Muscle layer of colon (tissue), 2 donors: ENCODE data around the gene OGFR.

Source experiments
- H3K27ac ChIP-seq: one replicate; pipeline ENCODE4 v1.7.0; 2013; ENCODE audit warnings: low read depth, mild to moderate bottlenecking, low read length, moderate library complexity
- H3K27me3 ChIP-seq, 2 donors: one replicate each; pipeline ENCODE4 v1.7.0; 2013; ENCODE audit warnings: low read length in 2 of 2, mild to moderate bottlenecking in 2 of 2; ENCODE audit not compliant: insufficient read depth in 2 of 2, control insufficient read depth in 1 of 2
- H3K36me3 ChIP-seq: one replicate; pipeline ENCODE4 v1.7.0; 2013; ENCODE audit warnings: mild to moderate bottlenecking, low read length; ENCODE audit not compliant: insufficient read depth
- H3K4me1 ChIP-seq: one replicate; pipeline ENCODE4 v1.7.0; 2013; ENCODE audit warnings: mild to moderate bottlenecking, low read length; ENCODE audit not compliant: insufficient read depth
- H3K4me3 ChIP-seq, 2 donors: one replicate each; pipeline ENCODE4 v1.7.0; 2013; ENCODE audit warnings: low read length in 2 of 2, low read depth in 1 of 2, mild to moderate bottlenecking in 1 of 2, moderate library complexity in 1 of 2
- H3K9ac ChIP-seq: one replicate; pipeline ENCODE4 v1.7.0; 2013; ENCODE audit warnings: low read length
- H3K9me3 ChIP-seq: one replicate; pipeline ENCODE4 v1.7.0; 2013; ENCODE audit warnings: mild to moderate bottlenecking, low read length
- donor health status: abdominal sarcoma.
- donor health status: Adenocarcinoma of cecum.

Gene OGFR

DNA sequence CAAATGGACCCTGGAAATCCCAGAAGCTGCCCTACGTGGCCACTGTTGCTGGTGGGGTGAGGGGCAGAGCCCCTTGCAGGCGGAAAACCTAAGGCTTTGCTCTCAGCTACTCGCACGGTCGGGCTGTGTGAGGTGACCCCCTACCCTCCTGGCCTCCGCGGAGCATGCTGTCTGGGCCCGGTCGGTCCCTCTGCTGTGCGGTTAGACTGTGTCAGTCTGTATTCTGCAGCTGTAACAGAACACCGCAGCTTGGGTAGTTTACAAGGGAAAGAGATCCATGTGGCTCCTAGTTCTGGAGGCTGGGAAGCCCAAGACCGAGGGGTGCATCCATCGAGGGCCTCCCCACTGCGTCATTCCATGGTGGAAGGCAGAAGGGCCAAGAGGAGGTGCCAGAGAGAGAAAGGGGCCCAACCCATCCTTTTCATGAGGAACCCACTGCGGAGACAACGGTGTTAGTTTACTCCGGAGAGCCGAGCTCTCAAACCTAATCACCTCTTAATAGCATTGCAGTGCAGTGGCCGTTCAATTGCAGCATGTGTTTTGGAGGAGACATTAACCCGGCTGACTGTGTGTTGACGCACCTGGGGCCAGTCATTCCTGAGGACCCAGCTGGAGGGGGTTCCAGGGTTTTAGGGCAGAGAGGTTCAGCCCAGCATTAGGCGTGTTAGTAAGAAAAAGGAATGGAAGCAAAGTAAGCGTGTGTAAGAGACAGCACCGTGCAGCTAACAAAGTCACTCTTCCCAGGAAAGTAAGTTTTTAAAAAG lies 30.5 kb downstream of the OGFR start:
- H3K4me1 ChIP-seq: no peaks in the 10 kb centered on the region
- H3K36me3 ChIP-seq: no peaks in the 10 kb centered on the region
- no peak overlapping the region for H3K27ac ChIP-seq
- H3K9ac ChIP-seq: no peak overlapping the region
- no peak overlapping the region for H3K4me3 ChIP-seq
- H3K27me3 ChIP-seq: peaks cover 0 to 3% of the 10 kb centered on the region in 2 donors
- H3K9me3 ChIP-seq: no peaks in the 10 kb centered on the region

DNA sequence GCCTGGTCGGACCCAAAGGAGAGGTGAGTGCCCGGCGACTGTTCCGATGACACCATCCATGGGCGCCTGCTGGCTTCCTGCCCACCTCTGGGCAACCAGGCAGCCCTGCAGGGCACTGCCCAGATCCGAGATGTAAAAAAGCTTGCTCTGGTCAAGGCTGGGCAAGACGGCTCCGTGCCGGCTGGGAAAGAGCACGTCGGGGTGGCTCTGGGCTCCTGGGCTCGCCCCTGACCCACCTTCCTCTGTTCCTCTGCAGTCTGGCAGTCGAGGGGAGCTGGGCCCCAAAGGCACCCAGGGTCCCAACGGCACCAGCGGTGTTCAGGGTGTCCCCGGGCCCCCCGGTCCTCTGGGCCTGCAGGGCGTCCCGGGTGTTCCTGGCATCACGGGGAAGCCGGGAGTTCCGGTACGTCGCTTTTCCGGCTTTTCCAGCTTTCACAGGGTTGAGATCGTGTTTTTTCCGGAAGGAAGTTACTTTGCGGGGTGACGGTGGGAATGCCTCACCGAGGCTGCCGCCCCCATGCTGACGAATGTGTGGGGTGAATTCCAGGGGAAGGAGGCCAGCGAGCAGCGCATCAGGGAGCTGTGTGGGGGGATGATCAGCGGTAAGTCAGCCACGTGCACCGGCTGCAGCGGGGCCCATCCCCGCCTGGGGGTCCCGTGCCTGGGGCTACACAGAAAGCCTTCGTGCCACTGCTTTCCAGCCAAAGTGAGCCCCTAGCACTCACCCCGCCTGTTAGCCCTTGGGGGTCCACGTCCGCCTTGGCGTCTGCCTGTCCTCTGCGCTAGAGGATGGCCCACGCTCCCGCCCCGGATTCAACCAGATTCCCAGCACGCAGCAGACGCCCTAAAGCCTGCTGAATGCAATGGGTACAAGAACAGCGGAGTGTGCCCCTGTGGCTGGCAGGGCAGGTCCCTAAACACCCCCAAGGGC lies 31.6 kb downstream of the OGFR start:
- H3K36me3 ChIP-seq: no peaks in the 10 kb centered on the region

DNA sequence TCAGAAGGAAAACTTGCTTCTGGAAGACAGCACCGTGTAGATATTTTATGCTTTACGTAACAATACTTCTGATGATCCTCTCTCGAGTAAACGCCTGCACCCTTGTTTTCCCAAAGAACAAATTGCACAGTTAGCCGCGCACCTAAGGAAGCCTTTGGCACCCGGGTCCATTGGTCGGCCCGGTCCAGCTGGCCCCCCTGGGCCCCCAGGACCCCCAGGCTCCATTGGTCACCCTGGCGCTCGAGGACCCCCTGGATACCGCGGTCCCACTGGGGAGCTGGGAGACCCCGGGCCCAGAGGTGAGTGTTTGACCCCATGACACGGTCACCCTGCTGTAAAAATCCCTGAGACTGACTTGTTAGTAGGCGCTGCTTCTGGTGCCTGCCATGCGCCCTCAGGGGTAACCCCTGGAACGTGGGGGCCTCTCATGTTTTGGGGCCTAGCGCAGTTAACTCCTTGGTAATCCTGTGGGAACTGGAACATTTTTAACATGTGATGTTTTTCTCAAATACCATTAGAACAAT lies 32.4 kb downstream of the OGFR start:
- H3K27ac ChIP-seq: no peak overlapping the region
- H3K36me3 ChIP-seq: no peaks in the 10 kb centered on the region
- H3K4me1 ChIP-seq: no peaks in the 10 kb centered on the region
- H3K27me3 ChIP-seq: peaks cover 0 to 7% of the 10 kb centered on the region in 2 donors
- H3K9ac ChIP-seq: no peak overlapping the region
- H3K9me3 ChIP-seq: no peaks in the 10 kb centered on the region
- H3K4me3 ChIP-seq: no peak overlapping the region

More for the DNA sequence above, 31.6 kb downstream of the OGFR start:
- Histone ChIP-seq H3K4me1 (no peaks in the 10 kb centered on the region), H3K4me3 (no peak overlapping the region), H3K9ac (no peak overlapping the region), H3K27ac (no peak overlapping the region), H3K9me3 (no peaks in the 10 kb centered on the region), H3K27me3 (peaks cover 0 to 7% of the 10 kb centered on the region in 2 donors)

DNA sequence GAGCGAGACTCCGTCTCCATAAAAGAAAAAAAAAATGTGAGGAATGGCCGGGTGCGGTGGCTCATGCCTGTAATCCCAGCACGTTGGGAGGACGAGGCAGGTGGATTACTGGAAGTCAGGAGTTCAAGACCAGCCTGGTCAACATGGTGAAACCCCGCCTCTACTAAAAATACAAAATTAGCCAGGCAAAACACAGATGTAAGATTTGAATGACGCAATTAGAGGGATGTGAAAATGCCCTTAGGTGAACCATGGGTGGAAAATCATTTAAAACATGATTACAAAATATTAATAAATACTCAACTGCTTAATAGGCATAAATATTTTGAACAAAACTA lies 33.1 kb downstream of the OGFR start:
- H3K9ac ChIP-seq: no peak overlapping the region
- H3K9me3 ChIP-seq: no peaks in the 10 kb centered on the region
- no peaks in the 10 kb centered on the region for H3K36me3 ChIP-seq

GRCh38 chr20:62838128-62838891 lies 33.7 kb downstream of the OGFR start:
- Histone ChIP-seq H3K9me3 (no peaks in the 10 kb centered on the region), H3K4me3 (no peak overlapping the region)

More for the DNA sequence above, 33.1 kb downstream of the OGFR start:
- Histone ChIP-seq H3K27ac (no peak overlapping the region), H3K4me1 (no peaks in the 10 kb centered on the region), H3K4me3 (no peak overlapping the region), H3K27me3 (peaks cover 0 to 7% of the 10 kb centered on the region in 2 donors)

GRCh38 chr20:62839261-62839660 lies 34.6 kb downstream of the OGFR start:
- Histone ChIP-seq H3K9me3 (no peaks in the 10 kb centered on the region), H3K9ac (no peak overlapping the region), H3K4me3 (no peak overlapping the region), H3K36me3 (no peaks in the 10 kb centered on the region), H3K4me1 (no peaks in the 10 kb centered on the region), H3K27ac (no peak overlapping the region), H3K27me3 (peaks cover 0 to 7% of the 10 kb centered on the region in 2 donors)

More at GRCh38 chr20:62838128-62838891, 33.7 kb downstream of the OGFR start:
- peaks cover 0 to 7% of the 10 kb centered on the region in 2 donors for H3K27me3 ChIP-seq
- no peak overlapping the region for H3K9ac ChIP-seq
- no peaks in the 10 kb centered on the region for H3K36me3 ChIP-seq
- H3K27ac ChIP-seq: no peak overlapping the region
- H3K4me1 ChIP-seq: no peaks in the 10 kb centered on the region

- no peaks in the 10 kb centered on the region for H3K9me3 ChIP-seq
- no peak overlapping the region for H3K9ac ChIP-seq
- peaks cover 0 to 7% of the 10 kb centered on the region in 2 donors for H3K27me3 ChIP-seq
- H3K27ac ChIP-seq: no peak overlapping the region
- no peak overlapping the region for H3K4me3 ChIP-seq
- no peaks in the 10 kb centered on the region for H3K4me1 ChIP-seq
- no peaks in the 10 kb centered on the region for H3K36me3 ChIP-seq
These were observed 35.2 kb downstream of the OGFR start for GRCh38 chr20:62839816-62840215.

DNA sequence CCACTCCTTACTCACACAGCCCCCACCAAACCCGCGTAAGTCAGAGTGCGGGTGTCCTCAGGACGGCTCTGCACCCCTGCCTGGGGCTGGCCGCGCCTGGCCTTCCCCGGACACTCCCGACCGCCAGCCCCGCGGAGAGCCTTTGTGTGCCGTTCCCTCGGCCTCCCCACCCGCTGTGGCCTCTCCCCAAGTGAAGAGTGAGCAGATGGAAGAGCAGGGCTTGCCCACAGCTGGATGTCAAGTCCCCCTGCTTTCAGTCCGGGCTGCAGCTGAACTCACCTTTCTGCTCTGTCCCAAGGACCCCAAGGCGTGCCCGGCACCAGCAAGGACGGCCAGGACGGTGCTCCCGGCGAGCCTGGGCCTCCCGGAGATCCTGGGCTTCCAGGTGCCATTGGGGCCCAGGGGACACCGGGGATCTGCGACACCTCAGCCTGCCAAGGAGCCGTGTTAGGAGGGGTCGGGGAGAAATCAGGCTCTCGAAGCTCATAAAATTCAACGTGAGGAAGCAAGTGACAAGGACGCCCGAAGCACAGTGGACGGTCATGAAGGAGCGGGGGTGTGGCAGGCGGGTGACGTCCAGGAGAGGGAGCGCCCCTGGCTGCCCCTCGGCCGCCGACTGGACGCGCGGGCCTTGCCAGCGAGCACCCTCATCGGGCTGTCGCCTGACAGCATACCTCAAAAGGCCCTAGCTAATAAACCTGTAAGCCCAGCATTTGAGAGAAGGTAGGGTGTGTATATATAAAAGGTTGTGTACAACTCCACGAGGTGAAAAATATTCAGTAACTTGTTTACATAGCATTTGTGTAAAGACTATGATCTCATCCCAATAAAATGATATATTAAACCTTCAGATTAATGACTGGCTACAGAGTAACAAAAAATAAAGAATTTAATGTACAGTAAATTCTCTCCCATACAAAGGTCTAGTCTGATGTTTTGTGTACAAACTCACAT lies 35.9 kb downstream of the OGFR start:
- Histone ChIP-seq H3K4me1 (no peaks in the 10 kb centered on the region), H3K27me3 (peaks cover 0 to 7% of the 10 kb centered on the region in 2 donors), H3K9ac (no peak overlapping the region), H3K4me3 (no peak overlapping the region), H3K36me3 (peaks cover 3% of the 10 kb centered on the region), H3K27ac (no peak overlapping the region), H3K9me3 (no peaks in the 10 kb centered on the region)

DNA sequence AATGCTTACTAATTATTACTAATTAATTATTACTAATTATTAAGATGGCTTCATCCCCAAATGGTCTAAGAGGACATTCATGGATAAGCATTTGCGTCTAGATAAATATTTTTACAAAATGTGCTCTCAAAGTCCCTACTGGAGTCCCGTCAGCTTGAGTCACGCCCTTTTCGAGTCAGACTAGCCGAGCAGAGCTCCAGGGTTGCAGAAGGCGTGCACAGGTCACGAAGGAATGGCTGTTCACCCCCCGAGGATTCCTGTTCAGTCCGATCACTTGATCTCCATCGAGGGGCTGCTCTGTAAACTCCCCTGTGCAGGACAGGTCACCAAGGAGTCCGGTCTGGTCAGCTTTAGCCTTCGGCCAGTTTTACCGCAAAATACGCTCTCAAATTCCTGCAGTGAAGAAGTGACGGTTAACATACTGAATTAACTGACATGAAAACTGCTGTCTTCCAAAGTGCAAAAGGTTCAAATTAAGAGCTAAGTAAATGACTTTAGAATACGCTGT lies 37.1 kb downstream of the OGFR start:
- H3K9me3 ChIP-seq: no peaks in the 10 kb centered on the region
- H3K9ac ChIP-seq: no peak overlapping the region
- H3K27ac ChIP-seq: no peak overlapping the region
- H3K27me3 ChIP-seq: peaks cover 0 to 7% of the 10 kb centered on the region in 2 donors
- H3K4me3 ChIP-seq: no peak overlapping the region
- no peaks in the 10 kb centered on the region for H3K4me1 ChIP-seq
- peaks cover 5% of the 10 kb centered on the region for H3K36me3 ChIP-seq

- Histone ChIP-seq H3K27me3 (peaks cover 0 to 7% of the 10 kb centered on the region in 2 donors), H3K9me3 (no peaks in the 10 kb centered on the region), H3K9ac (no peak overlapping the region), H3K27ac (no peak overlapping the region), H3K36me3 (peaks cover 5% of the 10 kb centered on the region), H3K4me1 (no peaks in the 10 kb centered on the region), H3K4me3 (no peak overlapping the region)
These were observed 39.0 kb downstream of the OGFR start for GRCh38 chr20:62843656-62844055.
